Esophagus squamous epithelium (tissue), 4 donors: ENCODE data around the gene CSNK1A1.

ENCODE experiments used
- CTCF ChIP-seq, 6 experiments: fragments of 450-650 bp in 4 of 6; fragments of 200-600 bp in 2 of 6; sonication (generic) in 2 of 6; IDR thresholded peaks; one replicate each; pipeline ENCODE4 v1.5.1; 2016 to 2019; ENCODE audit warnings: antibody characterized with exemption in 6 of 6, mild to moderate bottlenecking in 4 of 6, moderate library complexity in 4 of 6
- POLR2A ChIP-seq, 4 donors: fragments of 450-650 bp; IDR thresholded peaks; one replicate each; pipeline ENCODE4 v1.6.1; 2017; ENCODE audit warnings: antibody characterized with exemption in 4 of 4, mild to moderate bottlenecking in 4 of 4, moderate library complexity in 3 of 4

- TF ChIP-seq CTCF (IDR thresholded peaks at IDR 0.05) (no peak), POLR2A (IDR thresholded peaks at IDR 0.05) (no peak)
Measured at GRCh38 chr5:149448431-149448830, 102.8 kb downstream of the CSNK1A1 start.
